ENCODE measurements around the gene TSG101. TPM values are rescaled to one million over a fixed set of nuclear protein-coding genes. Genes with fewer than 3 reads are reported as not detected.

TSG101 gene
- total RNA-seq, 1 donor from 2014 or later = 16.8 TPM

GRCh38 chr11:18495271-18495670 is 31.5 kb downstream of the TSG101 start:
- DNase-seq (ENCODE audit: low spot score) = no peak
- no peak for ATAC-seq

- DNase-seq (ENCODE audit: low spot score) (no peak), ATAC-seq (no peak)
Observed at GRCh38 chr11:18493310-18493709, 33.4 kb downstream of the TSG101 start.

- ATAC-seq = no peak
- DNase-seq (ENCODE audit: low spot score) = no peak
Observed at GRCh38 chr11:18492888-18493287, 33.9 kb downstream of the TSG101 start.

- ATAC-seq (no peak), DNase-seq (ENCODE audit: low spot score) (no peak)
Observed at GRCh38 chr11:18491924-18492323, 34.8 kb downstream of the TSG101 start.

GRCh38 chr11:18490736-18491485 is 35.8 kb downstream of the TSG101 start:
- no peak for DNase-seq (ENCODE audit: low spot score)
- ATAC-seq = no peak

GRCh38 chr11:18490319-18490718 is 36.4 kb downstream of the TSG101 start:
- no peak for DNase-seq (ENCODE audit: low spot score)
- ATAC-seq = no peak

- DNase-seq (ENCODE audit: low spot score) (no peak), ATAC-seq (no peak)
Observed at GRCh38 chr11:18485913-18486528, 40.7 kb downstream of the TSG101 start.

- DNase-seq (ENCODE audit: low spot score) = no peak
- ATAC-seq = no peak
Observed at GRCh38 chr11:18479063-18479462, 47.7 kb downstream of the TSG101 start.

GRCh38 chr11:18472587-18472986 is 54.2 kb downstream of the TSG101 start:
- DNase-seq (ENCODE audit: low spot score) = no peak
- ATAC-seq = no peak

GRCh38 chr11:18471995-18472394 is 54.7 kb downstream of the TSG101 start:
- ATAC-seq (no peak), DNase-seq (ENCODE audit: low spot score) (no peak)

GRCh38 chr11:18468961-18469360 is 57.8 kb downstream of the TSG101 start:
- DNase-seq (ENCODE audit: low spot score) = no peak

GRCh38 chr11:18468059-18468458 is 58.7 kb downstream of the TSG101 start:
- no peak for ATAC-seq
- DNase-seq (ENCODE audit: low spot score) = no peak

More at GRCh38 chr11:18468961-18469360, 57.8 kb downstream of the TSG101 start:
- ATAC-seq = no peak

- DNase-seq (ENCODE audit: low spot score) = no peak
- ATAC-seq = no peak
Observed at GRCh38 chr11:18466402-18466801, 60.3 kb downstream of the TSG101 start.

GRCh38 chr11:18463439-18463838 is 63.3 kb downstream of the TSG101 start:
- ATAC-seq (no peak), DNase-seq (ENCODE audit: low spot score) (no peak)

GRCh38 chr11:18461909-18462308 is 64.8 kb downstream of the TSG101 start:
- no peak for ATAC-seq

GRCh38 chr11:18459634-18460033 is 67.1 kb downstream of the TSG101 start:
- no peak for DNase-seq (ENCODE audit: low spot score)
- ATAC-seq = no peak

More at GRCh38 chr11:18461909-18462308, 64.8 kb downstream of the TSG101 start:
- no peak for DNase-seq (ENCODE audit: low spot score)

- DNase-seq (ENCODE audit: low spot score) (no peak), ATAC-seq (peak; percentile 79)
Observed at GRCh38 chr11:18457450-18457849, 69.3 kb downstream of the TSG101 start.

- no peak for ATAC-seq
- DNase-seq (ENCODE audit: low spot score) = no peak
Observed at GRCh38 chr11:18455686-18456372, 70.9 kb downstream of the TSG101 start, which contains the start of gene LDHAL6A. LDHAL6A (plus strand) TSS chr11:18455856; CDS start chr11:18456681, 825 bp downstream.

GRCh38 chr11:18452927-18453326 is 73.8 kb downstream of the TSG101 start:
- ATAC-seq = no peak
- no peak for DNase-seq (ENCODE audit: low spot score)

GRCh38 chr11:18449251-18449650 is 77.5 kb downstream of the TSG101 start:
- no peak for ATAC-seq

GRCh38 chr11:18438691-18439090 is 88.1 kb downstream of the TSG101 start:
- DNase-seq (ENCODE audit: low spot score) = no peak
- ATAC-seq = no peak

More at GRCh38 chr11:18449251-18449650, 77.5 kb downstream of the TSG101 start:
- no peak for DNase-seq (ENCODE audit: low spot score)
